Measurements from ENCODE around the gene TMEM121B.
"Not testable (repeated sequence)": the region's sequence is repeated elsewhere in the genome, so short reads cannot be mapped to it uniquely, and the experiment has no call there.

Gene TMEM121B

DNA sequence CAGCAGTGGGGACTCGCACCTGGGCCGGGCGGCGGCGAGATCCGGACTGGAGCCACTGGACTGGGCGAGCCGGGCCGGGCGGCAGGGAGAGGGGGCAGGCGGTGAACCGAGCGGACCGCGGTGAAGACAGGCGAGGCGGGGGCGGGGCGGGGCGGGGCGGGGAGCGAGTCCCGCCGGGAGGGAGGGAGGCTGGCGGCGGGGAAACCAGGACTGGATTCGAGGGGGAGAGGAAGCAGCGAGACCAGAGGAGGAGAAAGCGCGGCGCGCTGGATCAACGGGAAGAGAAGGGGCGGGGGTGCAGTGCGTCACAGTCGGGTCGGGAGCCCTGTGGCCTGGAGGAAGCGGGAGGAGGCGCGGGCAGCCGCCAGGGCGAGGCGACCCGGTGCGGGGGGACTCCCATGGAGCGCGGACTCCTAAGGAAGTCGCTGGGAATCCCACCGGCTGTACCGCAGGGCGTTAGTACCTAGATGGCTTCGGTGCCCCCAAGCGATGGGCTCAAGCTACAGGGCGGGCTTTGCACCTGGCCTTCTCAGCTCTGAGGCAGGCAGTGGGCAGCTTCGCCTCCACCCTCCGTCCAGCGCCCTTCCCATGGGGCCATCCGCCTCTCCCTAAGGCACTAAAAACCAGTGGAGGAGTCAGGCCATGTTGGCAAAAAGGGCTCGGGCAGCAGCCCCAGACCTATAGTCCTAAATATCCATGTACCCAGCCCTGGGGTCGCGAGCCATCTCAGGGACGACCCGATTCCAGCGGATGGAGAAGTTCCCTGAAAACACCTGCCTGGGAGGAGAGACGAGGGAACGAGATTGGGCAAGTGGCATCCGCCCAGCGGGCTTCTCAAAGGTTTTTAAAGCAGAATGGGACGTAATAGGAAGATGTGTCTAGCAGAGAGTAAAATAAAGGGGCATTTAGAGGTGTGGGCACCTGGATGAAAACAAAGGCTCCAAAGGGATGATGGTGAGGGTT lies at the start of gene TMEM121B:
Gene TMEM121B, minus strand, starts transcription at position 128 of the 963 bp plus-strand sequence. CDS start 233 bp downstream, outside the sequence.
- no peak for DNase-seq (ENCODE audit: low read depth)

DNA sequence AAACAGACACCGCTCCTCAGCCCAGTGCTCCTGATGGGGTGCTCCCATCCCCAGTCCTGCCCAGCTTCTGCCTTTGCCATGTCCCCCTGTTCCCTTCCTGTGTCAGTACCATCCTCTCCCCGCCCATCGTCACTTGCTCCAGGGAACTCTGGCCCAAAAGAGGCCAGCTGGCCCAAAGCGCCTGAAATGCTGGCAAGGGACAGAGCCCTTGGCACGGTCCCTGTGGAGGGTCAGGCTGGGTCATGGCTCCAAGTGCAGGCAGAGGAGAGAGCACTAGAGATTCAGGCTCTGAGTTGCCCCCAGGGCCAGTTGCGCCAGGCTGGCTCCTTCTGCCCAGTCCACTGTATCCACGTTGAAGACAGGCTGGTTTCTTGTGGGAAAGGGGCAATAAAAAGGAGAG lies 46.3 kb upstream of the TMEM121B start:
- no peak for DNase-seq (ENCODE audit: low read depth)

DNA sequence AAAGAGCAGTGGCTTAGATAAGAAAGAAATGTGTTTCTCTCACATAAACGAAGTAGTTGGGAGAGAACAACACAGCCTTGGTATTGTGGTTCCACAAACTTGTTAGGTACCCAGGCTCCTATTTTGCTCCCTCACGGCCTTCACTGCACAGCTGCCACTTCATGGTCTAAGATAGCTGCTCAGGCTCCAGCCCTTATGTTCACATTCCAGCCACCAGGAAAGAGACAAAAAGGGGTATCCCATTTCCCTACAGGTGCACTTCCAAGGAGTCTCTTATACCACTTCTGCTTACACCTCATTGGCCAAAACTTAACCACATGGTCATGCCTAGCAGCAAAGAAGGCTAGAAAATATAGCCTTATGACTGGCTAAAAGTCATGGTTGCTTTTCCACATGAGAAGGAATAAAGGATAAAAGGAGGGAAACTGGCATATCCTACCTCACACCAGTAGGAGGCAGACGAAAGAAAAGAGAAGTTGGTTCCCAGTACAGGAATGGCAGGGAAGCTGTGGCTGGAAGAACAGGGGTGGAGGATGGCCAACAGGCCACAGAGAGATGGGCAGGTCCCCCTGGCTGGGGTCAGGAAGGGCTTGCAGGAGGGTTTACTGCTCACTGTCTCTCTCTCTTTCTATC lies 43.3 kb upstream of the TMEM121B start:
- DNase-seq (ENCODE audit: low read depth): no peak

DNA sequence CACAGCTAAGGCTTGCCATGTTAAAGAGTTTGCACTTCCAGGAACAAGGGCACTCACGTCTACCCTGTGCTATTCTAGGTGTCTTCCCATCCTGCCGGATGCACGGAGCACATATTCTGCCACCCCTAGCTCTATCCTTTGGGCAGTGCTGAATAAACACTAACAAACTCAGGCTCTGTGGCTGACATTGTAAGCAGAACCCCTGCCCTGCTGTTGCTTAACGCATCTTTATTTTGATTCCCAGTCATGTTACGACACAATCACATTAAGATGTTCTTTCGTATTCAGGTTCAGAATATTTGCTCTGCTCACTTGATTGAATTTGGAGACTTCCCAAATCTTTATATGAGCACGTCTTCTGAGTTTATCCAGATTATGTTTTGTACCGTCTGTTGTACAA lies 41.6 kb upstream of the TMEM121B start:
- no peak for DNase-seq (ENCODE audit: low read depth)

DNA sequence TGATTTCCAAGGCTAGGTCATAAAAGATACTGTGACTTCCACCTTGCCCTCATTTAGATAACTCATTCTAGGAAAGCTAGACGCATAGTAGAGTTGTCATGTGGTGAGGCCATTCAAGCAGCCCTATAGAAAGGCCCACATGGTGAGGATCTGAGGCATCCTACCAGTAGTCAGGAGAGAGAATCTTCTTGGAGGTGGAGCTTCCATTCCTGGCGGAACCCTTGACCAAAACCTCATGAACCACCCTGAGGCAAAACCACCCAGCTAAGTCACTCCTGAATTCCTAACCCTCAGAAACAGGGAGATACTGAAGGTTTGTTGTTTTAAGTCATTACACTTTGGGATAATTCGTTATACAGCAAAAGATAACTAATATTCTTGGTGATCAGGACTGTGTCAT lies 40.8 kb upstream of the TMEM121B start:
- no peak for DNase-seq (ENCODE audit: low read depth)

DNA sequence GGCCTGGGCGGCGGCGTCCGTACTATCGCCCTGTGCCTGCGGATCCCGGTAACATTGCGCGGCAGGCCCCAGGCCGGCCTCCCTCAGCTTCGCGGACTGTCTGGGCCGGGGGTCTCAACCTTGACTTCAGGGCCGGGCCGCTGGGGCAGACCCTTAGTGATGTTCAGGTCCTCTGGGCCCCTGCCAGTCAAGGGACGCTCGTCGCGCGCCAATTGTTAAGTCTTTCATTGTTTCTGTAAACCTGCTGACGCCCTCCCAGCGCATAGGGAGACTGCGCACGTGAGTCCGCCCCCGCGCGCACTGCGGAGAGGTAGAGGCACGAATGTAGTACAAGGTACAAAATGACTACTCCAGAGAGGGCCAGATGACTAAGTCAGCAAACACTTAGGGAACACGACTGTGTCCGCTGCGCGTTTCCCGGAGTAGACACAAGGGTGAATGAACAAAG lies 38.4 kb upstream of the TMEM121B start:
- peak; percentile 1 for DNase-seq (ENCODE audit: low read depth)

DNA sequence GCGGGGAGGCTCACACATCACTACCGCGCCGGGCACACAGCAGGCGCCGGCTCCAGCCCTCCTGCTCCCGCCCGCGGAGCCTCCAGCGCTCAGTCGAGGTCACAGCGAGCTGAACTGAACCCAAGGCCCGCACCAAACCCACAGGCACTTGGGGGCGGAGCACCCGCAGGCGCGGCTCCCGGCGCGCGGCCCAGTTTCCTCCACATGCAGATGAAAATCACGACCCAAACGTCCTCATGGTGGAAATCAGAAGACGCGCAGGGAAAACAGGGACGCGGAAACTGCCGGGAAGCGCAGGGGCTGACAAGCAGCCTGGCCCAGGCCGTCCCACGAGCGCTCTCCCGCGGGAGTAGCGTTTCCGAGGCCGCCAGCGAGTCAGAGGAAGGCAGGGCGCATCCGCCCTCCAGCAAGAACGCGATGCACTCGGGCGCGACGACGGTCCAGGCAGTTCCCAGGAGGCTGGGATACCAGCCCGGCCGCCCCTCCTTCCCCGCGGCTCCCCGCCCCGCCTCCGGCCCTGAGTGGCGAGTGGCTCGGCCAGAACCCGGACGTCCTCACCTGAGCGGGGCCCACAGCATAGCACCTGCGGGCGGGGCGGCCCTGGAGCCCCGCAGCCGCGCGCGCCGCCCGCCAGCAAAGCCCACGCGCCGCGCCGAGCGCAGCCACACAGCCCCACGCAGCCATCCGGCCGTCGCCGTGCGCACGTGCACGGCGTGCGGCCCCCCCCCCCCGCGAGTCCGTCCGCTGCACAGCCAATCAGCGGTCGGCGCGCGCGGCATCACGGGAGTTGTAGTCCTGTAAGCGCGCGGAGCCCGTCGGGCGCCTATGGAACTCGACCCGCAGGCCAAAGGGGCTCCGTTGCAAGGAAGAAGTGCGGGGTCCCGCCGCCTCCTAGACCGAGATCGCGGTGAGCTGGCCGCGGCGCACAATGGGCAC lies 37.7 kb upstream of the TMEM121B start, which contains the start of gene HDHD5:
Gene HDHD5, minus strand, starts transcription at position 710 of the 936 bp plus-strand sequence. Its CDS starts 26 bp downstream, at position 684.
- peak; percentile 84 for DNase-seq (ENCODE audit: low read depth)

DNA sequence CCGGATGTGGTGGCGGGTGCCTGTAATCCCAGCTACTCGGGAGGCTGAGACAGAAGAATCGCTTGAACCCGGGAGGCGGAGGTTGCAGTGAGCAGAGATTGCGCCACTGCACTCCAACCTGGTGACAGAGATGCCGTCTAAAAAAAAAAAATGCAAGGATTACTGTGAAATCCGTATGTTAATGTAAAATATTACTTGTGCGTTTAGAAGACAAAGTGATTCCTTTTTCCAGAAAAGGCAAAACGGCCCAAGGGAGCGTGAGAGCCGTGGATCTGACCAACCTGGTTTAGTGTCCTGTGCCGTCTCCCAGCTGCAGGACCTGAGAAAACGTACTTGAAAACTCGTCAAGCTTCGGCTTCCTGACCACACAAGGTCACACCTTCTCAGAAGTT lies 37.0 kb upstream of the TMEM121B start:
- DNase-seq (ENCODE audit: low read depth): no peak

DNA sequence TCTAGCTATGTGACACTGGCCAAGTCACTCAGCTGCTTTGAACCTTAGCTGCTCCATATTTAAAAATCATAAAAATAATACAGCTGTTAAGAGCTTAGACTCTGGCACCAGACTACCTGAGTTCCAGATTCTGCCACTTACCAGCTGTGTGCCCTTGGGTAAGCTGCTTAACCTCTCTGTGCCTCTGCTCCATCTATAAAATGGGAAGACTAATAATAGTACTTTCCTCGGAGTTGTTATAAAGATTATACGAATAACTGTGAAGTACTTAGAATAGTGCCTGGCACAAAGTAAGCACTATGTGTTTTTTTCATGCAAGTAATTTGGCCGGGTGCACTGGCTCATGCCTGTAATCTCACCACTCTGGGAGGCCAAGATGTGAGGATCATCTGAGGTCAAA lies 36.6 kb upstream of the TMEM121B start:
- no peak for DNase-seq (ENCODE audit: low read depth)

DNA sequence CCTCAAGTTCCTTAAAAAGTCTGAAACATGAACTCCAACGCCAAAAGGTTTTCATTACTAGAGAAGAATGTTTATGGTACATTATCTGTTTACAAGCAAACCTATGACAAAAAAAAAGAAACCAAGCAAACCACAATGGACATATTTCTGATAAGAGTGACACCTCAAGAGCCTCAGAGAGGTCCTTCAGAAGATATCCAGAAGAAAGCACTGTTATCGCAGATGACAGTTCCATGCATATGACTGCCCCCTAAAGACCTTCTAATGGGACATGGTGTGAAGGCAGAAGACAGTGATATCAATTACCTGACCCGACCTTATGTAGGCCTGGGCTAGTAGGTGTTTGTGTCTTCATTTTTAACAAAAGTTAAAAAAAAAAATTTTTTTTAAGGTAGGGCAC lies 34.8 kb upstream of the TMEM121B start:
- DNase-seq (ENCODE audit: low read depth): no peak

DNA sequence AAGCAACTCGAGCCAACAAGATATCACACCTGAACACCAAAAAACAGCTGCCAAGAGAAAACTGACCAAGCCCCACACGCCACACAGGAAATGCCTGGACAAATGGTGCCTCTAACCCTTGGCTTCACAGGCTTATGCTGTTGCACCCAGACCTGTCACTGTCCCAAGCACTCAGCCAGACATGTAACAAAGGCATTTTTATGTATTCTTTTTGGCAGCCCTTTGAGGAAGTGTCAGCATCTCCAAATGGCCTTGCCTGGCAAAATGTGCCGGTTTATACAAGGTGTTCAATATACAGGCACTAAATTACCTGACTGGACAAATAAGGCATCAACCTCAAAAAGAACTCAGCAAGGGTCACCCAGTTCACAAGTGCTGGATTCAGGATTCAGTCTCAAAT lies 31.8 kb upstream of the TMEM121B start:
- DNase-seq (ENCODE audit: low read depth): no peak

DNA sequence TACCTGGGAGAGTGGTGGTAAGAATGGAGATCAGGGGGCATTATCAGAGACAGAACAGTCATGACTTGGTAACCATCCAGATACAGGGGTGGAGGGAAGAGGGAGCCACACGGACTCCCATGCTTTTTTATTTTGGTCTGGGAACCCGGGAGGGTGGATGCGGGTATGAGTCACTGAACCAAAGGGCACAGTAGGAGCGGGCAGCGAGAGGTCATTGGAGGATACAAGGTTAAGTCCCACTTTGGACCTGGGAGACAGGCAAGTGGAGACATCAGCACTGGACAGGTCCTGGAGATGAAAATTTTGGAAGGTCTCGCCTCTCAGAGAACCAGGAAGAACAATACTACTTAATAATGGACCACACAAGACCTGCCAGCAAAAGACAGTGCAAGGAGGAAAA lies 31.2 kb upstream of the TMEM121B start:
- DNase-seq (ENCODE audit: low read depth): no peak

DNA sequence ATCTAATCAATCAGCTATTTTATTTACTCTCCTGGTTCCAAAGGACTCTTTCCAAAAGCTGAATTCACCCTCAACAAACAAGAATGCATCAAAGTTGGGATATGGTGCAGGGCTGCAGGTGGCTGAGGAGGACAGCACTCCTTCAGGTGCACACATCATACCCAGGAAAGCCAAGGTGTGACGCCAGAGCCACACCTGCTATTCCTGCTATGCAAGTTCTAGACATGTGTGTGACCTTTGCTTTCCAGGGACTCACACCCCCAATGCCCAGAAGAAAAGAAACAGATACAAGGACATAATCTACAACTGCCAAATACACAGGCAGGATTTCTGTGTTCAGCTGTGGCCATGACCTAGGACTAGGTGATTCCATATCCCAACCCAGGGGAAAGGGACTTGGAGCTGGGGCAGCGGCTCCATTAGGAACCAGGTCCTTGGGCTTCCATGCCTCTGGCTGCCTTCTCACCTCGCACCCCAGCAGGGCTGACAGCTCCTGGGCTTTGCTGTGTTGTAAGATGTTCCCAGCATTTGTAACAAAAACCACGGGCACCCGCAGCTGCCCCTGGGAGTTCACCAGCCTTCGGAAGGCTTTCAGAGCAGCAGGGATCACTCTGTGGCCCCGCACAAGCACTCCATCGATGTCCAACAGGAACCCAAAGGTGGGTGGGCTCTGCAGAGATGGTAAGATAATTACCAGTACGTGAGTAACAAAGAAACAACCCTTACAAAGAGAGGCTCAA lies 28.1 kb upstream of the TMEM121B start:
- DNase-seq (ENCODE audit: low read depth): no peak

DNA sequence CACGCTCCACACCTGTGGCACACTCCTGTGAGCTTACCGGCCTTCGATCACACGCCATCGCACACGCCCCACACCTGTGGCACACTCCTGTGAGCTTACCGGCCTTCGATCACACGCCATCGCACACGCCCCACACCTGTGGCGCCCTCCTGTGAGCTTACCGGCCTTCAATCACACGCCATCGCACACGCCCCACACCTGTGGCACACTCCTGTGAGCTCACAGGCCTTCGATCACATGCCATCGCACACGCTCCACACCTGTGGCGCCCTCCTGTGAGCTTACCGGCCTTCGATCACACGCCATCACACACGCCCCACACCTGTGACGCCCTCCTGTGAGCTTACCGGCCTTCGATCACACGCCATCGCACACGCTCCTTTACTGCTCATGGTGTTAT lies 26.3 kb upstream of the TMEM121B start:
- DNase-seq (ENCODE audit: low read depth): not testable (repeated sequence)

DNA sequence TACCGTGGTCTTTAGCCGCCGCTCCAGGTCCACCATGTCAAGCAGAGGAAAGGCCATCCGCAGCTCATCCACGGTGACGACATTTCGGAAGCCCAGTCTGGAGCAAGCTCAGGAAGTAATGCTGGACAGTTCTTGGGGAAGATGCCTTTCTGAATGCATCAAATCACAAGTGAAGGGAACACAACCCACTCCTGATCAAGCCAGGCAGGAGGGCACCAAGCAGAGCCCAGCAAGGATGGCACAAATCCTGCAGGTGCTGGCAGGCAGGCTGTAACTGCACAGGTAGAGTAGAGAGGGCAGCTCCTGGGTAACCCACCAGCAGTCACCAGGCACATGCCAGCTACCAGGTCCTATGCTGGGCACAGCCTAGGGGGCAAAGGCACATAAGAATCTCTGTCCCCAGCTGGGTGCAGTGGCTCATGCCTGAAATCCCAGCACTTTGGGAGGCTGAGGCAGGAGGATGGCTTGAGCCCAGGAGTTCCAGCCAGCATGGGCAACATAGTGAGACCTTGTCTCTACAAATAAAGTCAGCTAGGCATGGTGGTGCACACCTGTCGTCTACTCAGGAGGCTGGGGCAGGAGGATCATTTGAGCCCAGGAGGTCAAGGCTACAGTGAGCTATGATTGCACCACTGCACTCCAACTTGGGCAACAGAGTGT lies 24.0 kb upstream of the TMEM121B start:
- DNase-seq (ENCODE audit: low read depth): no peak

DNA sequence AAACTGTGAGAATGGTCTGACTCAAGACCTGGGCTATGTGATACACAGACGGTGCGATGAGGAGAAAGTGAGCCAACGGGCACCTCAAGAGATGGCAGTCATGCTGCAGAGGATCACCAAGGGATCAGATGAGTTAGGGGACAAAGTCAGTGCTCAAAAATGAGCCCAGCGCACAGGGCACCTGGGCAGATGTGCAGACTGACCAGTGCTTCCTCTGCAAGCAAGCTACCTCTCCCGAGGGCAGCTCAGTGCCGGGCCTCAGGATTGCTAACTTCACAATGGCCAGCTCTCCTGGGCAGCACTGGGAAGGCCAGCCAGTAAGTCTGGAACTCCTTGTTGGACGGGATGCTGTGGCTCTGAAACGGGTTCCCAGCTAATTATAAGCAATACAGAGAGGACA lies 22.7 kb upstream of the TMEM121B start:
- no peak for DNase-seq (ENCODE audit: low read depth)

DNA sequence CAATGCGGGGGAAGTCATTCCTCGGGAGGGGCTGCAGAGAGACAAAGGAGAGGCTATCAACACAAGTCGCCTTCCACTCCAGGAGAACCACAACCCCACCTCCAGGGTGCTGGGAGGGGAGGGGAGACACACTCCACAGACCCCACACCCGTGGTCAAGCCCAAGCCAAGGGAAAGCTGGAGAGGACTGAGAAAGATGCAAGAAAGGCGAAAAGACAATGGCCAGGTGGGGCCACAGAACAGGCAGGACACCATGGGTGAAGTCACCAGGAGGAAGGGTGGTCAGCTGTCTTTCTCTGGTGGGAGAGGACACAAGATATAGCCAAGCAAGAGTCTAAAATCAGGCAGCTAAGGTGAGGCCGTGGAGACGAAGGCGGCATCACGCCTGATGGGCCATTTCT lies 21.9 kb upstream of the TMEM121B start:
- no peak for DNase-seq (ENCODE audit: low read depth)

DNA sequence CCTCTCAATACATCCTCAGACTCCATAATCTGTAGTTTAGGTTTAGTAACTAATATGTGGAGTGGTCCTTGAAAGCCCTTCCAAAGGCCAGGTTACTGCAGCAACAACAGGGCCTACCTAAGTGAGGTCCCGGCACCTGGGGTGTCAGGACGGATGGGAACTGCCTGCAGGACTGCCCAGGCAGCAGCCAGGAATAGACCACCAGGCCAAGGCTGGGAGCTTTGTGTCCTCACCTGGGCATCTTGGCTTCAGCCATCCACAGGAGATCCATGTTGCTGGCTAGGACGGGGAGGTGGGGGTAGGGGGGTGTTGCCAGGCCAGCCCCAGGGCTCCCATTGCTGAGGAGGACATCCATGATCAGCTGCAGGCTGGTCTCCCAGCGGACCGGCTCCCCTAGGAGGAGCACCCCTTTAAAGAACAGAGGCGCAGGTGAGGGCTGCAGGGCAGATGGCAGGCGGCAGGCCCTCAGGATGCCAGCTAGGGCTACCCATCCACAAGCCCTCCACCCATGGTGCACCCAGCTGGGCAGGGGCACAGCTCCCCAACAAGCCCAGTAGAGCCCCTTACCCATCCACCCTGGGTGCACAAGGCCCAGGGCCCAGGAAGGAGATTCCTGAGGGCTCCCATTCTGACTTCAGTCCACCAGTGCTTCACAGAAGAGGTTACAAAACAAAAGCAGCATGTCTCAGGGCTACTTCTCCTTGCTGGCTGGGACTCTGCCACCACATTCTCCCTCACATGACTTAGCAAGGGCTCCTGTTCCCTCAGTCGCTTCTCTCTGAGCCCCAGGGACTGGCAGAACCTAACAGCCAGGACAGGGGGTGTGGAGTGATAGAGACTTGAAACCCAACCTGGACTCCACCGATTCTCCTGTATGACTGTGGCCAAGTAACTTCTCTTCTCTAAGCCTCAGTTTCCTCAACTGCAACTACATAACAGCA lies 19.9 kb upstream of the TMEM121B start:
- DNase-seq (ENCODE audit: low read depth): no peak

DNA sequence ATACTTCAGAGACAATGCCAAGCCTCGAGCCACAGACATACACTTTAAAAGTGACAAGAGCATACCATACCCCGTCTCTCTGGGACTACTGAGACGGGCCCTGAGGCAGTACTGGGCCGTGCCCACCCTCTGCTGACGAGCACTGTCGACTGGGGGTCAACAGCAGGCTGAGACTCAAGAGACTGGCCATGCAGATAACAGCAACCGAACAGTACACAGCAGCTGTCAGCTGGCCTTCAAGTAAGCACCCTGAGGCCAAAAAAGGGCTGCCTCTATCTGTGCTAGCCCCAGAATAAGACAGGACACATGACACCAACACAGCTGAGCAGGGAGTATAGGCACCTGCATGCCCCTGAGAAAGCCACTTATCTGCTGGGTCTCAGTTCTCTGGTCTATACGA lies 18.9 kb upstream of the TMEM121B start:
- no peak for DNase-seq (ENCODE audit: low read depth)

DNA sequence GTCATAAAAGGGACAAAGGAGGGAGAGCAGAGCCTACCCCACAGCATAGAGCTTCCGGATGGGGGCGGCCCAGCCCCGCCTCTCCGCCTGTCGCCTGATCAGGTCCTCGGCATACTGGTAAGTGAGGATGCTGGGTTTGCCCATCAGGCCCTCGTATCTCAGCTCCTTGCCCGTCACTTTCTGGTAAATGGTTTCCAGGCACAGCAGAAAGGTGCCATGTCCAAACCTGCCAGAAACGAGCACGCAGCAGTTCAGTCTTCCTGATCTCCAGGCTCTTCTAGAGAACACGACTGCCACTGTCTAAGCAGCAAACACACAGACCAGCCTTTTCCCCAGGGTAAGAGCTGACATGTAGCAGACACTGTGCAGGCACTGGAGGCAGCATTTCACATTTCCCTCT lies 17.4 kb upstream of the TMEM121B start:
- DNase-seq (ENCODE audit: low read depth): no peak

Data from stimulated activated CD8-positive, alpha-beta memory T cell treated with anti-CD3 and anti-CD28 coated beads, Interleukin-12 subunit alpha, Interleukin-12 subunit beta, amount 100 ng/mL, for 1 hour (primary cell).